GM12872 (cell line): ENCODE measurements around the gene ATRN.

ENCODE experiments used
- CTCF ChIP-seq: IDR thresholded peaks from 3 replicates; pipeline ENCODE4 v1.5.1; 2011; ENCODE audit warnings: low read depth, mild to moderate bottlenecking, low read length, moderate library complexity; ENCODE audit not compliant: insufficient read depth

The ATRN gene

GRCh38 chr20:3679749-3680700 is 209.2 kb downstream of the ATRN start:
- TF ChIP-seq CTCF = no peak

GRCh38 chr20:3680701-3681351 is 210.0 kb downstream of the ATRN start:
- TF ChIP-seq CTCF = no peak

GRCh38 chr20:3681352-3681930 is 210.6 kb downstream of the ATRN start:
- TF ChIP-seq CTCF = no peak

GRCh38 chr20:3681931-3682781 is 211.3 kb downstream of the ATRN start, which contains the start of gene ADAM33:
ADAM33 (minus strand) TSS chr20:3682010; CDS start chr20:3682004, 6 bp downstream.
- no peak for TF ChIP-seq CTCF

GRCh38 chr20:3685341-3685740 is 214.5 kb downstream of the ATRN start:
- TF ChIP-seq CTCF = no peak

GRCh38 chr20:3686421-3686820 is 215.6 kb downstream of the ATRN start:
- no peak for TF ChIP-seq CTCF

GRCh38 chr20:3686867-3687321 is 216.1 kb downstream of the ATRN start:
- no peak for TF ChIP-seq CTCF
